GM20000 (cell line): ENCODE results near the gene HADH.

Experiments
- DNase-seq: peaks from one replicate; pipeline ENCODE4 v3.0.0; 2012; ENCODE audit warnings: low spot score
- TF ChIP-seq, protein P1 (sequence below): IDR thresholded peaks from 2 replicates; pipeline ENCODE4 v1.5.1; 2012; ENCODE audit warnings: mild to moderate bottlenecking, control low read depth; ENCODE audit errors: extremely low read depth, missing control alignments

HADH gene

DNA sequence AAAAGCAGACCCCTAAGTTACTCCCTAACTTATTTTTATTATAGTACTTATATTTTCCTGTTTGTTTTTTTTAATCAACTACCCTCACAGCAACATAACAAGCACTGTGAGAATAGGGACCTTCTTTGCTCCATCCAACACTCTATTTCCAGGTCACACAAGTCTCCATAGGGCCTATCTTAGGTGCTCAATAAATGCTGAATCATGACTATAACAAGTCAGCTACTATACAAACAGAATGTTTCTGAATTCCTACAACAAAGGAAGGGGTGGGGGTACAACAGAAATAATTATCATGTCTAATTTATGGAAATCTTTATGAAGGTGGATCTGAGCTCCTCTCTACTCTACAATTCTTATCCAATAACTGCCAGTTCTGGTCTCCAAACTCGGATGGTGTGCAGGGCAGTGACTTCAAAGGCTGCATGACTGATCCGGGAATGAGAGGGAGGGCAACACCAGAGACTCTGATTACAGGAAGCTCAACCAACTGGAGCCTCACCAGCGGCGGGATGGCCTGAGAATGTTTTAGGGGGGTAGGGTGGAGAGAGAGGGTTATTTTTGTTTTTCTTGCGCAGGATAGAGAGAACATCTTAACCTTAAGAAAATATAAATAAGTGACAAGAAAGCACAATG, 71.1 kb downstream of the HADH start:
- no peak for DNase-seq
- TF ChIP-seq, protein P1, sequence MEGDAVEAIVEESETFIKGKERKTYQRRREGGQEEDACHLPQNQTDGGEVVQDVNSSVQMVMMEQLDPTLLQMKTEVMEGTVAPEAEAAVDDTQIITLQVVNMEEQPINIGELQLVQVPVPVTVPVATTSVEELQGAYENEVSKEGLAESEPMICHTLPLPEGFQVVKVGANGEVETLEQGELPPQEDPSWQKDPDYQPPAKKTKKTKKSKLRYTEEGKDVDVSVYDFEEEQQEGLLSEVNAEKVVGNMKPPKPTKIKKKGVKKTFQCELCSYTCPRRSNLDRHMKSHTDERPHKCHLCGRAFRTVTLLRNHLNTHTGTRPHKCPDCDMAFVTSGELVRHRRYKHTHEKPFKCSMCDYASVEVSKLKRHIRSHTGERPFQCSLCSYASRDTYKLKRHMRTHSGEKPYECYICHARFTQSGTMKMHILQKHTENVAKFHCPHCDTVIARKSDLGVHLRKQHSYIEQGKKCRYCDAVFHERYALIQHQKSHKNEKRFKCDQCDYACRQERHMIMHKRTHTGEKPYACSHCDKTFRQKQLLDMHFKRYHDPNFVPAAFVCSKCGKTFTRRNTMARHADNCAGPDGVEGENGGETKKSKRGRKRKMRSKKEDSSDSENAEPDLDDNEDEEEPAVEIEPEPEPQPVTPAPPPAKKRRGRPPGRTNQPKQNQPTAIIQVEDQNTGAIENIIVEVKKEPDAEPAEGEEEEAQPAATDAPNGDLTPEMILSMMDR, result no peak

DNA sequence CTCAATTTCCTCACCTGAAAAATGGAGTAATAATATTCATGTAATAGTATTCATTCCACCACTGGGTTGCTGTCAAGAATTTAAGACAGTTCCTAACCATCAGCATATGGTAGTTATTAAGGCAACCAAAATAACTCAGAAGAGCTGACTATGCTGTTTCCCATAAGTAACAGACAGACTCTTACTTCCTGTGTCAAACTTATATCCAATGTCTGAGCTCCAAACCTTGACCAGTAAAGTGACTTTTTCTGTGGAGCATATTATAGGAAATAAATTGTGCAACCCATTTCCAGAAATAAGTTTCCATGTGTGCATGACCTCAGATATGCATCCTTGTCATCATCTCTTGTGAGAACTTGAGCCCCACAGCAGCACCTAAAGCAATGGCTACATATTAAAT, 78.8 kb downstream of the HADH start:
- TF ChIP-seq, protein P1, result no peak
- DNase-seq, result no peak

DNA sequence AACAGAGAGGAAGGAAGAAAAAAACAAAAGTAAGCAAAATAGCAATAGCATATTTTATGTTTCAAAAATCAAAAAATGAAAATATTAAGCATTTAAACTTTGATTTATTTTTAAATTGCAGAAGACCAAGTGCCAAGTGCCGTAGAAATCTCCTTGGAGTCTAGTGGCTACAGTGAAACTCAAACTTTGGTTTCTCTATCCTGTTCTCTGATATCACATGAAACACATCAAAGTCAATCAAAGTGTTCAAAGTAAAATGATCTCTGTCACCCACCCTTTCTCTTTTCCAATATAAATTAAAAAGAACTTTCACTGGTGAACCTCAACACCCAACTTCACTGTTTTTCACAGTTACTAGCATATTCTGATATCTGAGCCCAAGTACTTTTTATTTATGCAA, 81.1 kb downstream of the HADH start:
- DNase-seq, result no peak
- TF ChIP-seq, protein P1, result no peak

DNA sequence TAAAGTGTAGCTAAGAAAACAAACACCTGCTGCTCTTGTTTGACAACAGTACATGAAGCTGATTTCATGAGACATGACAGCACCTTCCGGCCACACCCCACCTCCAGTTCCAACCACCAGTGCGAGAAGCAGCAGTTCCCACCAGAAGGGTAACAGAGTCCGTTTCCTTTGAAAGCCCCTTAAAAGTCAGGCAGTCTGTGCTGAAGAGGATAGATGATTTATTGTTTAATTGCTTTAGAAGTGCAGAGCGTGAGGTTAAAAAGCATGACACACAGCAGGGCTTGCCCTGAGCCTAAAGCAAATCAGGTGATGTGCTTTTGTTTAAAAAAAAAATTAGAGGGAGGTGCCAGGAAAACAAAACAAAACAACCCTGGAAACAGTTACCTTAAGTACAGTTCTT, 82.6 kb downstream of the HADH start:
- no peak for DNase-seq
- TF ChIP-seq, protein P1, result no peak

DNA sequence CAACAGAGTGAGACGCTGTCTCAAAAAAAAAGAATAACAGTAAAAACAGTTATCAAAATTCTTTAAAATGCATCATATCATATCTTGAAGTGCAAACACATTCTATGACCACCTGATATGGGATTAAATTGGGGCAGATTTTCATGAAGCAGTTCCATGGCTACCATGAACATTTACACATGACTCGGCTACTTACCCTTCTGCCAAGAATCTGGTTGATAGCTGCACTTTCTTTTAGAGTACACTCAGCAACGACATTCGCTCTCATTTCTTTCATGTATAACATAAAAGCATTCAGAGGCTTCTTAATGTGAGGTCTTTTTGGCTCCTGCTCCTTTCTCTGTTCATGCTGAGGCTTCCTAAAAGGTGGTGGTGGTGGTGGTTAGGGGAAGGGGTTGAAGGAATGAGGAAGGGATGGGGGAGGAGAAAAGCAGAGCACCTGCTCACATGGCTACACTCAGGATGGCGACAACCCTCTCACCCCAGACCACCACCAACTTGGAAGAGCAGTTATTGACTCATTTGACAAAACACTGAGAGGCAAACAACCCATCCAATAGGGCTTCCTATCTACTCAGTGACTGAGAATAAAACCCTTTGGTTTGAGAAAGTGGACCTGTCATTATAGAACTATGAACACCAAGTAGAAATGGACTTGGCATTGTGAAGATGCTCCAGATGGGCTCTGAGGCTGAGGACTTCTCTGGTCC, 88.5 kb downstream of the HADH start:
- DNase-seq, result no peak
- TF ChIP-seq, protein P1, result no peak

DNA sequence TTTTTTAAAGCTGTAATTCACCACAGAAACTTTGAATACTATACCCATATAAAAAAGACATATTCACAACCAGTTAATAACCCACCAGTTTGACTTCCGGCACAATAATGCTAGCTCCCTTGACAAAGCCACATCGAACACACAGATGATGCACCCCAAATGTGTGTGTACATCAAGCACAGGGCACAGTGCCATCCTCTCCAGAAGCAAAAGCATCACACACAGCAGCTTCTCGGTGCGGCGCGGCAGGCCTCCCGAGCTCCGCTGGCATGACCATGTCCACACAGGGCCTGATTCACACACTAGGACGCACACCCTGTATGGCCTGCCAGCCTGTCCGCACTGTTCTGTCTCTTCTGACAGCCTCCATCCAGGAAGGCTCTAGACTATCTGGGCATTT, 91.1 kb downstream of the HADH start:
- no peak for DNase-seq
- TF ChIP-seq, protein P1, result no peak

DNA sequence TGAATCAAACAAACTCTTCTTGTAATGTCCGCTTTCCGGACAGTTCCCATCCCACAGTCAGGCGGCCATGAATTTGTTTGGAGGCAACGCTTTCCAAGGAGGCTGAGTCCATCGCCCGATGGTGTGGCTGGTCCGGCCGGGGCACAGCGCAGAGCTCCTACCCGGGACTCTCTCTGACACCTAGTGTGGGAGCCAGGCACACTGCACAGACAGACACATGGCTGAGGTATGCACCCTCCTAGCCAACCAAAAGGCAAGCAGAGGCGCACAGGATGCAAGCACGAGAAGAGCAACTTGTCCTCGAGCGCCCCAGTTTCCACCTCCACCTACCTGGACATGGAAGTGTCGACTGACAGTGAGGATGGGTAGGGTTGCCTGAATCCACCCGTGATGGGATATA, 91.6 kb downstream of the HADH start:
- TF ChIP-seq, protein P1, result no peak
- no peak for DNase-seq
